Subcutaneous abdominal adipose tissue (tissue), 5 donors: ENCODE measurements around the gene CRBN.

Source experiments
- H3K27ac ChIP-seq: one replicate; pipeline ENCODE4 v1.7.0; 2013; ENCODE audit warnings: low read depth, mild to moderate bottlenecking, inconsistent platforms, low read length, moderate library complexity
- H3K27me3 ChIP-seq, 5 donors: one replicate each; pipeline ENCODE4 v1.7.0; 2013; ENCODE audit warnings: low read length in 5 of 5, inconsistent platforms in 1 of 5; ENCODE audit not compliant: control insufficient read depth in 5 of 5, insufficient read depth in 4 of 5
- H3K36me3 ChIP-seq, 5 donors: one replicate each; pipeline ENCODE4 v1.7.0; 2013; ENCODE audit warnings: low read length in 5 of 5; ENCODE audit not compliant: control insufficient read depth in 5 of 5, insufficient read depth in 5 of 5
- H3K4me1 ChIP-seq, 5 donors: one replicate each; pipeline ENCODE4 v1.7.0; 2013; ENCODE audit warnings: low read length in 5 of 5, mild to moderate bottlenecking in 3 of 5, moderate library complexity in 1 of 5; ENCODE audit not compliant: control insufficient read depth in 5 of 5, insufficient read depth in 5 of 5
- H3K4me3 ChIP-seq, 5 donors: one replicate each; pipeline ENCODE4 v1.7.0; 2013; ENCODE audit warnings: low read length in 5 of 5, low read depth in 1 of 5
- H3K9ac ChIP-seq, 5 donors: one replicate each; pipeline ENCODE4 v1.7.0; 2013; ENCODE audit warnings: low read length in 5 of 5, mild to moderate bottlenecking in 4 of 5, moderate library complexity in 3 of 5
- H3K9me3 ChIP-seq, 5 donors: one replicate each; pipeline ENCODE4 v1.7.0; 2013; ENCODE audit warnings: low read length in 5 of 5; ENCODE audit not compliant: control insufficient read depth in 5 of 5
- donor health status: healthy.
- donor health status: healthy.
- donor health status: healthy.
- donor health status: healthy.
- donor health status: healthy.

CRBN gene

DNA sequence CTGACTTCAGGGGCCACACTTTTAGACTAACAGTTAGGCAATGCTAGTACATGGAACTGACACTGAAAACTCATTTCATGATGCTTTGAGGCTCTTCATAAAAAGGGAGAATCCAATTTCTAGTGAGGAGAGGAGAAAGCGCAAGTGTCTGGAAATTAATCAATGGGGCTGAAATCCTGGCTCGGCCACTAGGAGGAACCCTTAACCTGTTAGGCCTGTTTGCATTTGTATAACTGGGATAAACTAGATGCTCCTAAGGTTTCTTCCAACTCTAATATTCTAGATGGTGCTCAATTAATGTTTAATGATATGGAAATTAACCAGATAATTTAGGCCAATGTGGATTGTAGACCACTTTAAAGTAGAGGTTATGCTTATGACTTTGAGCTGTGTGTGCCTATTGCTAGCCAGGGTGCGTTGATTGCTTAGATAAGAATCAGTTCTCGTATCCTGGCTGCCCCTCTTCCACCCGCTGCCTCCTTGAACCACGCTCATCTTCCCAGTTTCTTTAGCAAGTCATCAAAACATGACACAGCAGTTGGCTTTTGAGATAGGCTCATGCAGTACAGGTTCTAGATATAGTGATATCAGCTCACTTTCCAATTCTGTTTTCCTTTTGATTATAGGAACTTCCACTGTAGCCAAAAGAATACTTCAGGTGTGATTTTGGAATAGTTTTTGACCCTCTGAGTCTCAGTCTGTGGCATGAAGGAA lies 16.8 kb upstream of the CRBN start:
- Histone ChIP-seq H3K27me3 (no peaks in the 10 kb centered on the region), H3K4me3 (no peak overlapping the region), H3K36me3 (no peaks in the 10 kb centered on the region), H3K4me1 (no peaks in the 10 kb centered on the region), H3K9me3 (no peaks in the 10 kb centered on the region), H3K27ac (no peak overlapping the region), H3K9ac (no peak overlapping the region)

DNA sequence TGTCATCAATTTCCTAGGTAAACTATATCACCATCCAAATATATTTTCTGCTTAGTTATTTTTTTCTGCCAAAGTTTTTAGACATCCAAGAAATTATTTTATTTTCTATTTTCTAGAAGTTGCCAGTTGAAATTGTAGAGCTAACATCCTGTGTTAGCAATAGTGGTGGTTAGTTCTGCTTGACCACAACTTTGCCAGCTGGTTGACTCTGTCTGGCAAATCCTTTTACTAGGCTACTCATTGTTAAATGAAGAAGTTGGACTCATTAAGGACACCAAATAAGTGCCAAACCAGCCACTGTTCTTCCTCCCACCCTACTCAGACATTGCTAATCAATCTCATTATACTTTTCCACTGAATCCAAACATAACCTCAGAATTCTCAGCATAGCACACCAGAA lies 15.4 kb upstream of the CRBN start:
- no peaks in the 10 kb centered on the region for H3K36me3 ChIP-seq
- no peak overlapping the region for H3K27ac ChIP-seq
- H3K4me1 ChIP-seq, result no peaks in the 10 kb centered on the region
- no peak overlapping the region for H3K4me3 ChIP-seq
- no peak overlapping the region for H3K9ac ChIP-seq
- H3K9me3 ChIP-seq, result no peaks in the 10 kb centered on the region
- no peaks in the 10 kb centered on the region for H3K27me3 ChIP-seq

DNA sequence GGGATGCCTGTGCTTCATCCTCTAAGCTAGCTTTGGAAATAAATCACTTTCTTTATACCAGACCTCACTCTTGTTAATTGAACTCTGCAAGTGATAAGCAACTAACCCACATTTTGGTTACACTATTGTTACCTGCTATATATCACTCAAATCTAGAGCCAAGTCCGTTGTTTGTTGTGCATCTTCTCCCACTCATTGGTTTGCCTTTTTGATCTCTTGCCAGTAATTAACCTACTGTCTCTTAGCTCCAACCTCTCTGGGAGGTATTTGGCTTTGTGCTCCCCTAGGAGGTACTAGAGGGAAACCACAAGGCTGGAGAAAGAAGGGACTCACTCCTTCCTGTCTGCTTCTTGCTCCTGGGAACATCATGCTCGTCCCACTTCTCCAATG lies 12.8 kb upstream of the CRBN start:
- no peaks in the 10 kb centered on the region for H3K4me1 ChIP-seq
- H3K36me3 ChIP-seq, result no peaks in the 10 kb centered on the region
- no peak overlapping the region for H3K9ac ChIP-seq
- no peak overlapping the region for H3K4me3 ChIP-seq
- no peak overlapping the region for H3K27ac ChIP-seq
- H3K9me3 ChIP-seq, result peaks cover 0 to under 1% (median 0%) of the 10 kb centered on the region in 5 donors
- H3K27me3 ChIP-seq, result no peaks in the 10 kb centered on the region

DNA sequence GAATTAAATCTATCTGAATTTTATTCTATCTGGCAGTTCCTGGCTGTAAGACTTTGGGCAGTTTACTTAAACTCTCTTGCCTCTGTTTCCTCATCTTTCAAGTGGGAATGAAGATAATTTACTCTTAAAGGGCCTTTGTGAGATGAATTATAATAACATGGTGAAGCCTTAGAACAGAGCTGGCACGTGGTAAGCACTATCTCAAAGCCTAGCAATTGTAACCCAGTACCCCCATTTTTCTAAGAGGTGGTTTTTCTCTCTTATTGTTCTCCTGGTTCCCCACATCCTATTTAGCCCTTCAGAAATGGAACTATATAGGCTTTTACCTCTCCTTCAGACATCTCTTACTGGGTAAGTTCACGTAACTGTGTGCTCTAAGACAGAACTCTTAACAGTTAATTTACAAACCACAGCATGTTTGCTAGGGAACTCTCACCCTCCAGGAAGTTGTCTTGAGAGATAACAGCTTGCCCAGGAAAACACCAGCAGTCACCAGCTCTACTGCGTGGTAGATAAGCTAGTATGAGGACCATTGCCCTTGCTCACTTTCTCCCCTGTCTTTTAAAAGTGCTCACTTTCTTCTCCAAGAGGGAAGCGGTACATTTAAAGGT lies 12.3 kb upstream of the CRBN start:
- Histone ChIP-seq H3K4me3 (no peak overlapping the region), H3K27ac (no peak overlapping the region), H3K27me3 (no peaks in the 10 kb centered on the region), H3K4me1 (no peaks in the 10 kb centered on the region), H3K36me3 (no peaks in the 10 kb centered on the region), H3K9me3 (peaks cover 0 to 5% (median 2%) of the 10 kb centered on the region in 5 donors), H3K9ac (no peak overlapping the region)

DNA sequence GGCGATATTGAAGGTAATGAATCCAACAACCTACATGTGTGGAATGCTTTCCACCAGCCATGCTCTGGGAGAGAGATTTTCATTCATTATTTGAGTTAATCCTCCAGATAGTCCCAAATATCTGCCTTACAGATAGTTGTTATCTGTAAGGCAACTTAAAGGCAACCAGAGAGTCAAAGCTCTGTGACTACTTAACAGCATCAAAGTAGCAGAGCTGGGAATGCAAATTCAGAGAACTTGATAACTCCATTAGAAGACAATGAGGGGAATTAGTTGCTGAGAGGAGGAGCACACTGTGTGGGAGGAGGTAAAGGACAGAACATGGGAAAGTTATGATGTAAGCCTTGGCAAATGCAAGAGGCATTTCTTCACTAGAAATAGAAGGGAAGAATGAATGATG lies 10.5 kb upstream of the CRBN start:
- Histone ChIP-seq H3K4me3 (no peak overlapping the region), H3K9me3 (peaks cover 0 to 8% (median 6%) of the 10 kb centered on the region in 5 donors), H3K9ac (no peak overlapping the region), H3K36me3 (no peaks in the 10 kb centered on the region), H3K27me3 (no peaks in the 10 kb centered on the region), H3K27ac (no peak overlapping the region), H3K4me1 (no peaks in the 10 kb centered on the region)

DNA sequence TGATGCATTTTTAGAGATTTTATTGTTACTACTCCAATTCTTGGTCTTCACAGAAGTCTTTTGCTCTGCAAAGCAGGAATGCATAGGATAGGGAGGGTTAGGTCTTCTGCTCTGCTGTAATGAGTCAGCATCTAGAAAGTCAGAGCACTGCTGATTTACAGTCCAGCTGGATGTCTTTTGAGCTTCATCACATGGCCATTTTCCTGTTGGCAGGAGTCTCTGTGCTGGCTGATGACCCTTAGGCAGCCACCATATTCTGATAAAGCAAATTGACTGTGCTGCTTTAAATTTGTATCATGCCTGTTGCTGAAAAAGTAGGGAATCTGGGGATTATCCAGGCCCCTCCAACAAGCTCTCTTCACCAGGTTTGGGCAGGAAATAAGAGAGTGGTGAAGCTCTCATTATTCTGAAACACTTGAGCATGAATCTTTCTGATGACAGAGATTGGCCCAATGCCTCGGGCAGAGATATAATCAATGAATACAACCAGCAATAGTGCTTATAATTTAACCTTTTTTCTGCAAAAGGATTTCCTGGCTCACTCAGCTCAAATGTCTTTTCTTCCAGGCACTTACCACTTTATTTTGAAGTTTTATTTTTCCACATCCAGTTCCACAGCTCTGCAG lies 9.7 kb upstream of the CRBN start:
- H3K4me1 ChIP-seq, result no peaks in the 10 kb centered on the region
- H3K9me3 ChIP-seq, result peaks cover 0 to 8% (median 6%) of the 10 kb centered on the region in 5 donors

DNA sequence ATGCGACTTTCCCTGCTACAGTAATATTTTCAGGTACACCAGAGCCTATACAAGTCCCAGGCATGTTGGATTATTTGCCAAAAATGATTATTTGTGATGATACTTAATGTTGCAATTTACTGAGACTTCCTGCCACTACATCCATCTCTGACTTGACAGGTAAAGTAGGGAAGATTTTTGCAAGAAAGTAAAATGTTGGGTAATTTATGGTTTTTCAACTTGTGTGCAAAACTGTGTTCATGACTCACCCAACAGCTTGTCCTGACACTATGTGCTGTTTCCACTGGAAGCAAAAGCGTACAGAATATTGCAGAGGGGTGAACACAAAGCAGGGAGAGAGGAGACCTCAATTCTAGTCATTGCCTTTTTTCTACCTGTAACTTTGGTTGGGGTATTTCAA lies 5.4 kb upstream of the CRBN start:
- Histone ChIP-seq H3K9me3 (peaks cover 0 to 8% (median 6%) of the 10 kb centered on the region in 5 donors), H3K36me3 (no peaks in the 10 kb centered on the region), H3K4me1 (peaks cover 0 to under 1% (median 0%) of the 10 kb centered on the region in 5 donors), H3K4me3 (no peak overlapping the region), H3K27me3 (no peaks in the 10 kb centered on the region), H3K9ac (no peak overlapping the region), H3K27ac (no peak overlapping the region)

More for the DNA sequence above, 9.7 kb upstream of the CRBN start:
- Histone ChIP-seq H3K27ac (no peak overlapping the region), H3K4me3 (no peak overlapping the region), H3K36me3 (no peaks in the 10 kb centered on the region), H3K27me3 (no peaks in the 10 kb centered on the region), H3K9ac (no peak overlapping the region)

DNA sequence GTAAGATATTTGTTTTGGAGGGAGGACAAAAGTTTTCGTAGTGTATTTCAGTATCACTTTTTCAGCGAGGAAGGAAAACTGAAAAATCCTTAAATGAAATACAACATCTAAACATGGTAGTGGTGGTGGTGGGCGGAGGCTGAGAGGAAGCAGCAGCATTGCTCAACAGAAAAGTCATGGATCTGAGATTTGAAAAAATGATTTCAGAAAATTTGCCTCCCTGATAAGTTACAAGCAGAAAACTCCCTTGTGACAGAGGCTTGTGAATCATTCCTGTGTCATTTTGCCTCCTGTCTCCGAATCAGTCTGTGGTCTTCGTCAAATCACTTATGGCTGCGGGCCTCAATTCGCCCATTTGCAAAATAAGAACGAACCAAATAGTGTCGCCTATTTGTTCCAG lies 965 bp upstream of the CRBN start:
- Histone ChIP-seq H3K4me3 (no peak overlapping the region), H3K9me3 (no peaks in the 10 kb centered on the region), H3K4me1 (peaks cover 5 to 23% (median 21%) of the 10 kb centered on the region in 5 donors), H3K36me3 (peaks cover 0 to 5% (median 2%) of the 10 kb centered on the region in 5 donors), H3K9ac (no peak overlapping the region), H3K27ac (no peak overlapping the region), H3K27me3 (no peaks in the 10 kb centered on the region)

DNA sequence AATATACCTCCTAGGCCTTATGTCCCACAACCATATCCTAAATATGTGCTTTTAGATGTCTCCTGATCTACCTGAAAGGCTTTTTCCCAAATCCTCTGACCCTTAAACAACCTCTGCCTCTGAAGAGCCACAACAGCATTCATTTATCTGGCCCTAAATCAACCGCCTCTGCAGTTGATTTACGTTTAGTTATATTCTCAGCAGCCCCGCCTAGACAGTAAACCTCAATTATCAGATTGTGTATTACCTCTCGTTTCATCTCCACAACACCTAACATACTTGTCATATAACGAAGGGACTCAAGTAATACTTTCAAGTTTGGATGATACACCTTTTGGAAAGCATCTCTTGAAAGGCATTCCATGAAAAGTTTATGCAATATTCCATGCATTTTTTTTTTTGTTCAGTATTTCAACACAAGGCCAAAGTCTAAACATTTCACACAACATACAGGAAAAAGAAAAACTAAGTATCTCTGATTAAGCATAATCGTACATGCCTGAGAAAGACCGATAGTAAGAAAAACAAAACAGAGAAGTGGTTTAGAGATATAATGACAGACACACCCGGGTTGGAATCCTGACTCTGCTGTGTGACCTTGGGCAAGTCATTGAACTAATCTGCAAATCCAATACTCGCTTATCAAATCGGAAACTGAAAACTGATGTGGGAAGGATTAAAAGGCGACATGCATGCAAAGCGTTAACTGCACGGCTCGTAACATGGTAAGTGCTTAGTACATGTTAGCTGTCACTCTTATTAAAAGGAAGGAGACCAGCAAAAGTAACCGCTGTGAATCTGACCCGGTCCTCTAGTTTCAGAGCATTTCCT lies 778 bp downstream of the CRBN start:
- Histone ChIP-seq H3K36me3 (peaks cover 3 to 13% (median 9%) of the 10 kb centered on the region in 5 donors), H3K9me3 (no peaks in the 10 kb centered on the region), H3K4me3 (peak overlapping the region; percentile 67 to 99 (median 99)), H3K4me1 (peaks cover 5 to 29% (median 22%) of the 10 kb centered on the region in 5 donors), H3K27ac (peak overlapping the region; percentile 83), H3K9ac (peak overlapping the region; percentile 93 to 96 (median 94)), H3K27me3 (no peaks in the 10 kb centered on the region)
